Kidney capillary endothelial cell (primary cell): ENCODE data around the gene ROS1.

Experiments used
- DNase-seq: peaks from one replicate; pipeline ENCODE4 v3.0.0-alpha.2; 2018; ENCODE audit warnings: low spot score

The ROS1 gene

DNA sequence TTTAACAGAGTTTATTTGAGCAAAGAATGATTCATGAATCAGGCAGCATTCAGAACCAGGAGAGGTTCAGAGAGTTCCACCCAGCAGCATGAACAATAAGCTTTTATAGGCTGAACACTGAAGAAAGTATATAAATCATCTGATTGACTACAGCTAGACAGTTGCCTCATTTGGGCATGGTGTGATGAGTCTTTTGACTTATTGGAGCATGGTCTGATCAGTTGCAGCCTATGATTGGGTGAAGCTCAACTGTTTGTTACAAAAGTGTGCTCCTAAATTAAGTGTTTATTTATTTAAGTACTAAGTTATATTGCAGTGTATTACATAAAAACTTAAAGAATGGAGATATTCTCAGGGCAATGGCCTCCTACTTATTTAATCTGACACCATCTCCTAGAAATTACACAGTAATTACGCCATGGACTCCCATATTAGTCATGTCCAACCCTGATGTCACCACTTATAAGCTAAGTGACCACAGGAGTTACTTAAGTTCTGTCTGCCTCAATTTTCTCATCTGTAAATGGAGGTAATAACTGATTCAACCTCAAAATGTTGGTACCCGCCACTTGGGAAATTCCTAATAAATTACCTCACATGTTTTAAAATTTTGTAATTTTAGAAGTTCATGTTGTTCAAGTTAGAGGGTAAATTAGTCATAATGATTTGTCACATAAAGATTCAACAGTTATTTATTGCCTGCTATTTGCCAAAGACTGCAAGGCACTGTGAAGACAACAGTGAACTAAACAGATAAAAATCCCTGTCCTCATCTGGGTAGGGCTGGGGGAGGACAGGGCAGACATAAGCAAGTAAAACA is 15.2 kb upstream of the ROS1 start:
- DNase-seq: no peak

DNA sequence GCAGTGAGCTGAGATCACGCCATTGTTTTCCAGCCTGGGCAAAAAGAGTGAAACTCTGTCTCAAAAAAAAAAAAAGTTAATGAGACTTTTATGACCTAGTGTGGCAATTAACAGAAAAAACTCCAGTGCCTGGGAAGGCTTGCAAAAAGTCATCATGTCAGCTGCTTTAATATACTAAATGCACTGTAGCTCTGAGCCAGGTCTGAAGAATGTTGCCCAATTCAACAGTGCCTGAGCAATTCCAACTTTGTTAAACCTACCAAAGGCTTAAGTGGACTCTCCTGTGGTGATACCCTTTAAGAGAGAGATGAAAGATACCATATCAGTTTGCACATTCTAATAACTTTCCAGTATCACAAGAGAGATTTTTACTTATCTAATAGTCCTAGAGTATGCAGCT is 6.5 kb upstream of the ROS1 start:
- DNase-seq: no peak

DNA sequence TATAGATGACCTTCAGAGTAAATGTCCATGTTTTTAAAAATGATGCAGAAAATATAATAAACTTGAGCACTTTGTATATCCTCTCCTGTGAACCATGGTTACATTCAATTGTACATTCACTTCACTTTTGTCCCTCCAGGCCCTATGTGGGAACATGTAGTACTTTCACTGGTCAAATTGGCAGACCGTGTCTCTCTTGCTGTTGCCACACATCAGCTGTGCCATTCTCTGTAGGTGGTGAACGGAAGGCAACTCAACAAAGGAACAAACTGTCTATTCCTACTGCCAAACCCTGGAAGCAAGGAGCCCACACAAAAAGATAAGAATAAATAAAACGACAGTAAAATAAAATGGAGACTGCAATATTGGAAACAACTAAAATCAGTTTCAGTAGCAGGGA is 2.0 kb downstream of the ROS1 start:
- no peak for DNase-seq

DNA sequence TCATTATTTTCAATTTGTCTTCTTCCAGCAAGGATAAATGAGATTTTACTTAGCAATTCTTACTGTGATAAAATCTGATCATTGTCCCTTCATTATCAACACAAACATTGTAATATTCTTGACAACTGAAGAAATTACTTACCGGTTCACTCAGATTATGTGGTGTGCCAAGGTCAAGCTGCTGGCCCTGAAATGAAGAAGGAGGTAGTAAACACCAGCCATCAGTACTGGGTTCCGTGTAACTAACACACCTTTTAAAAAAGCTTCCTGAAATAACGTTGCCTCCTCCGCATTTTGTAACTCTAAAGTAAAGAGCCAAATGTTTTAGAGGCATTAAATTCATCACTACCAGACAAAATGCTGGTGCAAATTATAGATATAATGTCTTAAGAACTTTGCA is 7.4 kb downstream of the ROS1 start:
- no peak for DNase-seq

DNA sequence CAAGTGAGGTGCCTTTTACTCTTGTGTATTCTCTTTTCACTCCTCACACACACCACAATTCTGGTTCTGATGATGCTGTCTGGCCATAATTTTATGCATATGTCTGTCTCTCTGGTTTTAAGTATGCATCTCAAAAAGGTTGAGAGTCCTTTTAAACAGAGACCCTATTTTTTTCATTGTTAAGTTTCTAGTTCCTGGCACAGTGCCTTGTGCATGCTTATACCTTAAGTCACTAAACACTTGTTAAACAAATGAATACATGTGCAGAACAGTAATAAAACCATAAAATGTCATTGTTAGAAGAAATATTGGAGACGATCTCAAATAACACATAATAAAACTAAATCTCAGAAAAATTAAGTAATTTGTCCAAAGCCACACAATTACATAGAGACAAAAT is 7.9 kb downstream of the ROS1 start:
- no peak for DNase-seq

DNA sequence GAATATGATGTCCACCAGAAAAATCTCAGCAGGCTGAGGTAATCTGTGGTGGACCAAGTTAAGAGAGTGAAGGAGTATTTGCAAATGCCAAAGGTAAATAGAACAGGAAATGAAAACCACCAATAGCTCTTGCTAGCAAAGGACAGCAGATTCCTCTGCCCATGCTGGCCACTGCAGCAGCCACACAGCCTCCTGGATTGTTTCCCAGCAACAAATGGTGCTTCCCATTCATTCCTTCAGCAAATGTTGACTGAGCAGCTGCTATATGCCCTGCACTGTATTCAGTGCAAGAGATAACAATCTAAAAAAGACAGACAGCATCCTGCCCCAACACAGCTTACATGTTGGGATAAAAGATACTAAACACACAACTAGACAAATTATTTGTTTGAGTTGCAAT is 11.0 kb downstream of the ROS1 start:
- DNase-seq: no peak

DNA sequence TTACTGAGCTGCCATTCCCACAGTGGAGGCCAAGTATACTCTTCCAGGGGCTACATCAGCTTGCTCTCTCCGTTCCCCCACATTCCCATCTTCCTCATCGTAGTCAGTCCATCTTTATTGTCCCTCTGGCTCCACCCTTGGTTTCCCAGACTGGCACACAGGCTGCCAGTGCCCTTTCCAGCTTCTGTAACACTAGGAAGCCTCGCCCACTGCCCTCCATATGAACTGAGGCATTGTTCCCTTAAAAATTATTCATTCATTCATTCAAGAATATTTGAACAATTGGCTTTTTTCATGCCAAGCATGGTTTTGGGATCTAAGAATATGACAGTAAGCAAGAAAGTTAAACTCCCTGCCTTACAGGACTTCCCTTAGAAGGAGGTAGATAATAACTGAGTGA is 14.3 kb downstream of the ROS1 start:
- DNase-seq: no peak

DNA sequence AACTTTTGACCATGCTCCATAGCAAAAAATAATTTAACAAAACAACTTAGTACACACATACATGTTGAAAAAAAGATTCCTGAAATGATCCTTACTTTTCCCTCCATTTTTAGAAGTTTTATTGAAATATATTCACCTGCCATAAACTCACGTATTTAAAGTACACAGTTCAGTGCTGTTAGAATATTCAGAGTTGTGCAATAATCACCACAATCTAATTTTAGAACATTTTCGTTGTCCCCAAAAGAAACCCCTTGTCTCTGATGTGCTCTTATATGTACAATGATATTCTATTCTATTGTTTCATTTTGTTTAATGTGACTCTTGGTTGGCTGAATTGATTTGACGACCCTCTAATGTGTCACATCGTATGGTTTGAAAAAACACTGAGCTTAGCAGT is 15.9 kb downstream of the ROS1 start:
- no peak for DNase-seq

DNA sequence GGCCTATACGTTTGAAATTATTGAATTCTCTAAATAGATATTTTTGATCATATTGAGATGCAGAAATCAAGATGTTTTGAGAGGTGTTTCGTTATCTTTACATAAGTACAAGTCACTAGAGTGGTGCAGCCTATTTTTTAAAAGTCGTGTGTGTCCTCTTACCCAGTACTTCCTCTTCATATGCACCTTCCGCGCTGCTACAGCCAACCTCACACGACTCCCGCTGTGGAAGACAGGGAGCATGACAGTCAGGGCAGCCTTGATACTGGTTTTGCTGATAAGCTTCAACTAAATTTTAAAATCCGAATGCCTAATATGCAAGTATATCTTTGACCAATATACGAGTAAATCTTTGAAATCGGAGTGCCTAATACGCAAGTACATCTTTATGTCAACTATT is 16.3 kb downstream of the ROS1 start:
- no peak for DNase-seq

DNA sequence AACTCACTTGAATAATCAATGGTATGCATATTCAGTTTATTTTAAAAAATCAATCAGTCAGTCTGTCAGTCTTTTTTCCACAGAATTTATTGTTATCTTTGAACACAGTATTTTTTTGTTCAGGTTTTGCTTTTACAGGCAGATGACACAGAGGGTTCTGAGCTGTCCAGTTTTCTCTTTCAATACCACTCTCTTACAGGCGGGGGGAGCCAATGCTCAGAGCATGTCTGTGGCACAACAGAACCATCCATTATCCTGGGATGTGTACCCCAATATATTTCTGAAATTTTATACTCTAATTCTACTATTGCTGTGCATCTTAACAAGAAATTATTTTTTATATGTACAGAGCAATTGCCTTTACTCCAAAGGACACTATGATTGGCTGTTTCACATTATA is 21.2 kb downstream of the ROS1 start:
- no peak for DNase-seq

DNA sequence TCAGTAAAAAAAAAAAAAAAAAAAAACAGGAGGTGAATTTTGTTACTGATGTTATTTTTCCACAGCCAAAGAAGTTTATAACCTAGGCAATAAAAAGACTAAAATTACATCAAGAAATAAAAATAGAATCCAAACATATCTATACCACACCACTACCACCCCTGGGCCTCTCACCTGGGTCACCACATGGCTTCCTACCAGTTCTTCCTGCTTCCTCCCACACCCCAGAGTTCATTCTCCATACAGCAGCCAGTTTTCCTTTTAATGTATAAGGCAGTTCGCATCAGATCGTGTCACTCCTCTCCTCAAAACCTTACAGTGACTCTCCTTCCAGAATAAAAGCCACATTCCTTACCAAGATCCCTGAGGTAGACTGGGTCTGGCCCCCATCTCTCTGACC is 23.9 kb downstream of the ROS1 start:
- DNase-seq: no peak

DNA sequence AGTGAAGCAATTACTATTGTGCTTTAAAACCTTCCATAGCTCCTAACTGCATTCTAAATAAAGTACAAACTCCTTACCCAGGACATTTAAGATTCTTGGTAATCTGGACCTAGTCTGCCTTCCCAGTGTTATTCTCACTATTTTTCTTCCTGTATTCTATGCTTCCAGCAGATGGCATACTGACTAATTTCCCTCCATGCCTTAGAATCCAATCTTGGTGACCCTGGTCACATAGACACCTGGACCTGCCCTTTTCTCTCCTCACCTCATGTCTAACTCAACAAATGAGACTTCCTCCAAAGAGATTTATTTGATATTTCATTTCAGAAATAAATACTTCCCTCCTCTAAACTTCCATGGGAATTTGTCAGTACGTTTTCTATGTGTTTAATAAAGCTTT is 25.8 kb downstream of the ROS1 start:
- no peak for DNase-seq

DNA sequence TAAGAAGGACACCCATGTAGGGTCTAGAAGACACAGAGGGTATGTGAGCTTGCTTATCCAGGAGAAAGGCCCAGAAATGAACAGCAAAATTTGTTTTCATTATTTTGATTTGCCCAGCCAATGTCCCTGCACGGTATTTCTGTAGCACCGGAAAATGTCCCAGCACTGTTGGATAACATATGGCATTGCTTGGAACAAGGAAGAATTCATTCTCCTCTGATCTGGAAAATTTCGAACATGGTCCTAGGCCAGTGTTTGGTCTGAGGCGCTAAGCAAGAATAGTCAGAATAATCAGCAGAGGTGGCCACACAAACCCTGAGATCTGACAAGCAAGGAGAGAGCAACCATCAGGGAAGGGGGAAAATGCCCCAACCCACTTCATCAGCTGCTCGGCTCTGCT is 26.6 kb downstream of the ROS1 start:
- no peak for DNase-seq

DNA sequence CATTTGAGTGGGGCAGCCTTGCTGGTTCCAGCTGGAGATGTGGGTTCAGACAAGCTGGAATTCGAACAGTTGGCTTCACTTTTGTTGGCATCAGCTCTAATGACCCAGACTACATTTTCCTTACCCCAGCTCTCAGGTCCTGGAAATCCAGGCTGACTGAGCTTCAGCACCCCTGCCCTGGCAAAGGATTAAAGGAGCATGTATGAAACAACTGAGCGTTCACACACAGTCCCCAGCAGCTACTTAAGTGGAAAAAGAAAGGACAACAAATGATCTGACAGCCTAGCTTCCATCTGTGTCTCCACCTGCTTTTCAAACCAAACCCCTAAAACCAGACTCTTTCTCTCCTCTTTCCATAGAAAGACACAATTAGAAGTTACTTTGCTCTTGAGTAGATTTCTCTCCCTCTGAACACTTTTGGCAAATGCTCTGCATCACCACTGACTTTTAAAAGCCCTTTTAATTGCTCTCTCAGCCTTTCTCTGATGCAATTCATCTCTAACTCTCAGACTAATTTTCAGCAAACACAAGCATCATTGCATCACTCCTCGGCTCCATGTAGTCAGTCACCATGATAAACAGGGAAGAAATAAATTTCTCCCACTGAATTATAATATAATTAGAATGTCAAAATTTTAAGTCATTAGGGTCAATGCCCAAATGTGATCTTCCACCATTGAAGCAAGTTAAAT is 28.1 kb downstream of the ROS1 start:
- no peak for DNase-seq

DNA sequence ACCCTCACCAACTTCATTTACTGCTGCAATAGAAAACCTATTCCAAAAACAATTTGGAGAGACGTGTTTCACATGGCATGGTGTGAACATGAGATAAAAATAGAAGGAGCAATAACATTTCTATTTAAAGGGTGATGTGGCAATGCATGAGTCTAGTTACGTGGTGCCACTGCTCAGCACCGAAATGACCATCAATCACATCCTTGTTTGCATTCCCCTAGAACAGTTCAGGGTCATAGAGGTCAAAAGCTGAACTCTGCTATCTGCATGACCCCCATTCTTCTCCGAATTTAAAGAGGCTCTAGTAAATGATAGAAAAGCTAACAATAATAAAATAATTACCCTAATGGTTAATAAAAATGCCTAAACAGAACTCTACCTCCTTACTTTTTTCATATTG is 29.5 kb downstream of the ROS1 start:
- no peak for DNase-seq

DNA sequence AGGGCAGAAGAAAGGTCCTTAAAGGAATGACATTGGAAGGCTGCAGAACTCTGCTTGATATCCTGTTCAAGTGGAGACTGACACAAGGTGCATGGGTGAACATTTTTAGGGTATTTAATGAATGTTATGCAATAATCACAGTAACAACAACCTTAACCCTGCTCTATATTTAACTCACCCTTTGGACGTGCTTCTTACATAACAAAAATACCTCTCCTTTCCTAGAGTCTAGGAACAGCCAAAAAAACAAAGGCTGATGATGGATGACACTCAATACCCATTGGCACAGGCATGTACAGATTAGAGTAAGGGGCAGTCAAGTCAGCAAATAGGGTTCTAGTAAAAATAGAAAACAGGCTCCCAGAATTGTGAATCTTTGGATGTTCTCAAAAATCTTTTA is 30.6 kb downstream of the ROS1 start:
- no peak for DNase-seq

DNA sequence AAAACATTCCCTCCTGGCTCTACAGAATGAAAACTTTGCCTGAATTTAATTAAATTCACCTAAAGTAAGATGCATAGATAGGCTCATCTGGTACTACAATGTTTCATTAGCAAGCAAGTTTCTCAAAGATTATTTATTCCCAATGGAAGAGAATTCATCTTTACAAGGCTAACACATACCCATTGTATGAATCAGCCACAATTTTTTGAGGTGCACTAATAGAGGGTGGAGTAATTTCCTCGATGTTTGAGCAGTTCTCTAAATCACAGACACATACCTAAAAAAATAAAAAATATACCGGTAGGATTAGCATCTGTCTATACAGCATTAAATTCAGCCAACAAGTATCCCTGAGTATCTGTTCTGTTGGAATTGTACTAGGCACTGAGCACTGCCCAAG is 32.7 kb downstream of the ROS1 start:
- no peak for DNase-seq

DNA sequence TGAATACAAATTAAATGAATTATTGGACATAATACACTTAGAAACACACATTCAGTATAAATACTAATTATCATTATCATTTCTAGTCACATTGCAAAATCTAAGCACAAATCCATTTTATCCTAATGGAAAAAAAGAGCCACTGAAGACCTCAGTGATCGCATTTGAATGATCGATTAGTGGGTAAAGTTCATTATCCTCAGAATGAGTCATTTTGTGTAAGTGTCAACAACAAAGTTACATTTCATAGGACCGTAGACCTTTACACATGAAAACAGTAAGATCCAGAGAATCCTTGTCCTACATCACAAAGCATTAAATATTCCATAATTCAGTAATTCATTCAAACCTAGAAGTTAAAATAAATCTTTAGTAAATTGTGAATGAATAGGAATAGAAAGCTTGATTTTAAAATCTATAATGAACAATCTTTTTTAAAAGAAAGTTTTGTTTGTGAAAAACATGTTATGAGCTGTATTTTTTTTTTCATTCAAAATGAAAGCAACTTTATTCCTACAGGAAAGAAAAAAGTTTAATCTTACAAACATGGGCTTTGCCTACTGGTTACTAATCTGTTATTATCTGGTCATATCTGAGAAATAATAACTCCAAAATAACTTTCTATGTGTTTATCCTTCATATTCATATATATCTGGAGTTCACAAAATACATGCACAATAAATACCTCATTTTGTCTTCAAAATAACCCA is 33.7 kb downstream of the ROS1 start:
- no peak for DNase-seq

DNA sequence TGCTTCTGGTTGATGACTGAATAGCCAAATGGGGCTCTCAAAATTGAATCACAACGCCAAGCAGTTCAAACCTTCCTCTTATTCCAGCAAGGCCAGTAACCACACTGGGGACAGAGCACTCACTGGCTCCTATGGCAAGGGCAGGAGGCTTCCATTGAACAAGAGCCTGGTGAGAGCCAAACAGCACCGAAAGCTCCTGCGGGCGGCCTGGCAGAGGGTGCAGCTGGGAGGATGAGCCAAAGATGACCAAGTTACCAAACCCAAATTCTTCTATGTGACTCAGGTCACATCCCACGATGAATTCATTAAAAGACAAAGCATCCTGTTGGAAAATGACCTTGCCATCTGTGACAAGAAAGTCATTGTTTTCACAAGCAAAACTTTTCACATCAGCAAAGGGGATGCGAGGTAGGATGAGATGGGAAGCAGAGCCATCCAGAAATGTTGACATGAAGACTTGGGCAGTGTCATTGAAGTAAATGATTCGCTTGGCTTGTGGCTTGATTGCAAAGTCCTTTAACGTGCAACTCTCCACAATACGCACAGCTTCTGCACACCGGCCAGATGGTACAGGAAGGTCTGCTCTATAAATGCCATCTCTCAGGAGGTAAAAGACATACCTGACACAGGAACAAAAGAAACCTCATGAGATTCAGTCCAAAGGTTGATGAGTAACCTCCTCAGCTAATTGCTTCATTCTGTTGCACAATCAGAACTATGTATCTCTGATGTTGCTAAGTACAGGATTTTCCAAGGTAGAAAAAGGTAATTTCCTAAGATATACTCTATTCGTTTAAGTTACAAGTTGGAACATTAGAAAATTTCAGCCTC is 36.3 kb downstream of the ROS1 start:
- no peak for DNase-seq

DNA sequence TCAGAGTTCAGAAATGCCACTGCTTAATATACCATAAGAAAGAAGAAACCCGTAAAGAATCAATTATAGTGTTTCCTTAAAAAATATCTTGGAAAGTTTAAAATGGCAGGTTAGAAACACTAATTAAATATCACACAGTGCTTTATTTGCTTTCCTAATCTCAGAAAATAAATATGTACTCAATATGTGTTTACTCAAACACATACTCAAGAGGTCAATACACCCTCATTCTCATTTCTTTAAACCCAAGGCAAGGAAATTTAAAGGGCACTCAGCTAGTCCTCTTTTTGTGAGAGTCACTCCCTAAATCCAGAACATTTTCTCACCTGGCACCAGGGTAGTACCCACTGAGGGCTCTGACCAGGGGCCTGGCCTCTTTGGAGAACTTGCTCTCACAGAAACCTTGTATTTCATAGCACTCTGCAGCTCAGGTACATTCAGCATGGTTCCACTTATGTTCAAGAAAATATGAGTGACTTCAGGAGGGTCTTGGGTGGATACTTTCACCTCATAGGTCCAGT is 38.2 kb downstream of the ROS1 start:
- no peak for DNase-seq

DNA sequence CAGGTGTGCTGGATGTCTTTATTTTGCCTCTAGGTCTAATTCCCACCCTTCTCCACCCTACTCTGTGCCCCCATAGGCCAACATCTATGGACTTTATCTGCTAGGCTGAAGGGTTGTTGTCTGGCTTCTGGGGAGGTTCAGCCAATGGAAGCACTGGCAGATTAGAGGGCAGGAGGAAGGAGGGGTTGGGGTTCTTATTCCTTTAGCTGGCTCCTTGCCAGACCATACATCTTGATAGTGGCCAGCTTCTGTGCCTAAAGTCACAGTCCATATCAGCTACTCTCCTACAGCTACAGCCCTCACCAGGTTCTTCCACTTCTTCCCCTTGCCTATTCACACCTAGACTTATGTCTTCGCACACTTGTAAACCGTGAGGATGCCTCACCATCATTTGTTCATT is 41.1 kb downstream of the ROS1 start:
- no peak for DNase-seq

DNA sequence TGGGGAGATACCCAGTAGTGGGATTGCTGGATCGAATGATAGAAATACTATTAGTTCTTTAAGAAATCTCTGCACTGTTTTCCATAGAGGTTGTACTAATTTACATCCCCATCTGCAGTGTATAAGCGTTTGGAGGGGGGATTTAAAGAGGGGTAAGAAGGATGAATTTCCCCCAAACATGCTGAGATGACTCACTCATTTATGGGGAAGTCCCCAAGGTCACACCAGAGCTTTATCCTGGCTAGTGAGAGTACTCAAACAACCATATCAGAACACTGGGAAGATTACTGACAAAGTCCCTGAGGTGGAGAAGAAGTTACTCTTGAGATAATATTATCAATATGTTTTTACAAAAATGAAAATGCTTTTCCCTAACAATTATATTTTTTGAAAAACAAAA is 44.0 kb downstream of the ROS1 start:
- no peak for DNase-seq
